ENCODE measurements around the gene DHX40.
"Not testable (repeated sequence)": the region's sequence is repeated elsewhere in the genome, so short reads cannot be mapped to it uniquely, and the experiment has no call there.

DNA sequence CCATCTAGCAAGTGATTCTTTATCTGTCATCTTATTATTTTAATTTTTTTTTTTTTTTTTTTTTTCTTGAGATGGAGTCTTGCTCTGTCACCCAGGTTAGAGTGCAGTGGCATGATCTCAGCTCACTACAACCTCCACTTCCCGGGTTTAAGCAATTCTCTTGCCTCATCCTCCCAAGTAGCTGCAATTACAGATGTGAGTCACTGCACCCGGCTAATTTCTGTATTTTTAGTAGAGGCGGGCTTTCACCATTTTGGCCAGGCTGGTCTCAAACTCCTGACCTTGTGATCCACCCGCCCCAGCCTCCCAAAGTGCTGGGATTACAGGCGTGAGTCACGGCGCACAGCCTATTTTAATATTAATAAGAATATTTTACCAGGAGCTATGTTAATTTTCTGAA, 91.2 kb downstream of the DHX40 start:
- TF ChIP-seq CTCF, POLR2A (IDR thresholded peaks at IDR 0.05): not testable (repeated sequence)
